ENCODE measurements around the gene DMRTC2.

DMRTC2 gene

GRCh38 chr19:41876847-41877832, 32.3 kb downstream of the DMRTC2 start, which contains the start of gene CD79A:
Gene CD79A (plus strand): TSS chr19:41877279. CDS start chr19:41877305, 26 bp downstream.
- DNase-seq (ENCODE audit: low read depth): no peak
- TF ChIP-seq, protein P1, sequence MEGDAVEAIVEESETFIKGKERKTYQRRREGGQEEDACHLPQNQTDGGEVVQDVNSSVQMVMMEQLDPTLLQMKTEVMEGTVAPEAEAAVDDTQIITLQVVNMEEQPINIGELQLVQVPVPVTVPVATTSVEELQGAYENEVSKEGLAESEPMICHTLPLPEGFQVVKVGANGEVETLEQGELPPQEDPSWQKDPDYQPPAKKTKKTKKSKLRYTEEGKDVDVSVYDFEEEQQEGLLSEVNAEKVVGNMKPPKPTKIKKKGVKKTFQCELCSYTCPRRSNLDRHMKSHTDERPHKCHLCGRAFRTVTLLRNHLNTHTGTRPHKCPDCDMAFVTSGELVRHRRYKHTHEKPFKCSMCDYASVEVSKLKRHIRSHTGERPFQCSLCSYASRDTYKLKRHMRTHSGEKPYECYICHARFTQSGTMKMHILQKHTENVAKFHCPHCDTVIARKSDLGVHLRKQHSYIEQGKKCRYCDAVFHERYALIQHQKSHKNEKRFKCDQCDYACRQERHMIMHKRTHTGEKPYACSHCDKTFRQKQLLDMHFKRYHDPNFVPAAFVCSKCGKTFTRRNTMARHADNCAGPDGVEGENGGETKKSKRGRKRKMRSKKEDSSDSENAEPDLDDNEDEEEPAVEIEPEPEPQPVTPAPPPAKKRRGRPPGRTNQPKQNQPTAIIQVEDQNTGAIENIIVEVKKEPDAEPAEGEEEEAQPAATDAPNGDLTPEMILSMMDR (conservative IDR thresholded peaks at IDR 0.05; ENCODE audit: low read length): no peak
- no peak within 1 kb of the TSS for H3K4me3 ChIP-seq (ENCODE audit: low read length)

DNA sequence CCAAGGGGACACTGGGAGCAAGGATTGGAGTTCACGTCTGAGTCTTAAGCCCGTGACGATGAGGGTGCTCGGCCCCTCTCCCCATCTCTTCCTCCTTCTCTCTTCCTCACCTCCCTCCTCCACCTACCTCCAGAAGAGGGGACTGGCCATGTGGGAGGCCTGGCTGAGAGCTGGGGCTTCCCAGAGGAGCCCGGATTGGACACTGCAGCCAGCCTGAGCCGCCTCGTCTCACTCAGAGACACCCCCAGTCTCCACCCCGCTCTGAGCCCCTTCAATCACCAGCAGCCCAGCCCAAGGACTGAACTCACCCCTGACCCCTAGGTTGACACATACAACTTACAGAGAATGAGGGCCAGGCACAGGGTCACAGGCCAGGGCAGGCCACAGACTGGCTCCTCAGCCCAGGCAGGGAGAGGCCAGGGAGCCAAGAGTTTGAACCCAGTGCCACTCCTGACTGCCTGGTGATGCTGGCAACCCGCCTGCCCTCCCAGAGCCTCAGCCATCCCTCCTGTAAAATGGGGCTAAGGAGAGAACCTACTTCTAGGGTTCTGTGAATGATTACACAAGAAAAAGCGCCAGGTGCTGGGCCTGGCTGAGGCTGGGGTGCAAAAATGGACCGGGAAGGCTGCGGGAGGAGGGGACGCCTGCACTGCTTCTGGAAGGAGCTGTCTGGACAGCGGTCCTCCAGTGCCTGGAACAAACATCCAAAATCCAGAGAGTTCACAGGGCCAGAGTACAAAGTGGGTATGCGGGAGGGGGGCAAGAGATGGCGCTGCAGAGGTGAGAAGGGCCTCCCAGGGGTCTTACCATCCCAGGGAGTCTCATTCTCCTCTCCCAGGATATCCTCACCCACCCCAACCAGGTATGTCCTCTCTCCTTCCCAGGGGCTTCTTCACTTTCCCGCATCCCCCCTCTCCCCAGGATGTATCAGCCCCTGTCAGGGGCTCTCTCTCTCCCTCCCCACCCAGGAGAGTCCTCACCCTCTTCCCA, 33.4 kb downstream of the DMRTC2 start:
- DNase-seq (ENCODE audit: low read depth): no peak
- TF ChIP-seq, protein P1 (conservative IDR thresholded peaks at IDR 0.05; ENCODE audit: low read length): no peak
- no peak overlapping the region for H3K4me3 ChIP-seq (ENCODE audit: low read length)

DNA sequence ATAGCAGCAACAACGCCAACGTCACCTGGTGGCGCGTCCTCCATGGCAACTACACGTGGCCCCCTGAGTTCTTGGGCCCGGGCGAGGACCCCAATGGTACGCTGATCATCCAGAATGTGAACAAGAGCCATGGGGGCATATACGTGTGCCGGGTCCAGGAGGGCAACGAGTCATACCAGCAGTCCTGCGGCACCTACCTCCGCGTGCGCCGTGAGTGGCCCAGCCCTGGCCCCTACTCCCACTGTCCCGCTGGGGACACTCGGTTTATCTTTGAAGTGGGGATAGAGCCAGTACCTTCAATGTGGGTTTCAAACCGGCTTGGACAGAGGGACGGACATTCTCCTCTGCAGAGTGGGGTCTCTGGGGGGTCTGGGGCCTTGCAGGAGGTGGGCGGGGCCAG, 34.2 kb downstream of the DMRTC2 start:
- TF ChIP-seq, protein P1 (conservative IDR thresholded peaks at IDR 0.05; ENCODE audit: low read length): no peak
- no peak overlapping the region for H3K4me3 ChIP-seq (ENCODE audit: low read length)
- no peak for DNase-seq (ENCODE audit: low read depth)

GRCh38 chr19:41879670-41880328, 35.0 kb downstream of the DMRTC2 start:
- no peak for DNase-seq (ENCODE audit: low read depth)
- TF ChIP-seq, protein P1 (conservative IDR thresholded peaks at IDR 0.05; ENCODE audit: low read length): no peak
- no peak overlapping the region for H3K4me3 ChIP-seq (ENCODE audit: low read length)

- DNase-seq (ENCODE audit: low read depth): no peak
- H3K4me3 ChIP-seq (ENCODE audit: low read length): no peak overlapping the region
- TF ChIP-seq, protein P1 (conservative IDR thresholded peaks at IDR 0.05; ENCODE audit: low read length): no peak
These were observed 35.5 kb downstream of the DMRTC2 start for GRCh38 chr19:41880329-41880708.

DNA sequence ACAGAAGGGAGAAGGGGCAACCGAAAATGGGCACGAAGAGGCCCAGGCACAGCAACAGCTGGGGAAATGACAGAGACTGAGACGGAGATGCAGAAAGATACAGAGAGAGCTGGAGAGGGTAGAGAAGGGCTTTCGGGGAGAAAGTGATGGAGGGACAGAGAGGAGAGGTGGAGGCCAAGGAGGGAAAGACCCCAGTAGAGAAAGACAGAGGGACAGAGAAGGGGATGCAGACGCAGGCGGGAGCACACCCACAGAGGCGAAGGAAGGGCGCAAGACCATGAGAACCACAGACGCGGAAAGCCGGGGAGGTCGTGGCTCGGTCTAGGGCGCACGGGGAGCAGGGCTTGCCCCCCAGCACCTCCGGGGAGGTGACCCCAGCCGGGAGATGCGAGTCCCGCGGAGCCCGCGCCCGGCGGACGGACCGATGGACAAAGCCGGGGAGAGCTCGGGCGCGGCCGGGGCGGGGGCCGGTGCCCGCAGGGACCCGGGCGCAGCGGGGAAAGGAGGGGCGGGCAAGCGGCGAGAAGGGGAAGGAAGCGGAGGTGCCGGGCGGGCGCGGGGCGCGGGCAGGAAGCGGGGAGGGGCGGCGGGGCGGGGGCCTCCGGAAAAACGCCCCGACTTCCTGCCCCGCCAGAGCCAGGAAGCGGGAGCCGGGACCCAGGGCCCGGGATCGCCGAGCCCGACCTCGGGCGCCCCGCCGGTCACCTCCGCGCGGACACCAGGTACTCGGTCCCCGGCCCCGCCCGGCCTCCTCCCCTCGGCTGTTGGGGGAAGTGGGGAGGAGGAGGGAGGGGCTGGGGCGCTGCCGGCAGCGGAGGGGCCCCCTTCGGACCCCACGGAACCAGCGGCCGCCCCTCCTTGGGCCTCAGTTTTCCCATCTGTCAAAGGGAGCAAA, 38.0 kb downstream of the DMRTC2 start, which contains the start of gene ARHGEF1:
TSS of gene ARHGEF1 (plus strand) at position 617 of the 895 bp plus-strand sequence. CDS start 4,899 bp downstream, outside the sequence.
- H3K4me3 ChIP-seq (ENCODE audit: low read length): peak within 1 kb of the TSS; percentile 97
- DNase-seq (ENCODE audit: low read depth): peak; percentile 27
- TF ChIP-seq, protein P1 (conservative IDR thresholded peaks at IDR 0.05; ENCODE audit: low read length): no peak
